GM19468 (cell line): Measurements from ENCODE around the gene PPP6R1.

ENCODE experiments used
- ATAC-seq: cut with Tn5 transposase; IDR thresholded peaks from one replicate; pipeline ENCODE4 v1.9.1; 2021; ENCODE audit warnings: mild to moderate bottlenecking, moderate library complexity, moderate number of reproducible peaks; ENCODE audit not compliant: unreplicated experiment; ENCODE audit errors: extremely low read depth

PPP6R1 gene

GRCh38 chr19:55258828-55259539, at the start of gene PPP6R1:
Gene PPP6R1 (minus strand): TSS chr19:55259017. CDS start chr19:55247103, 11,914 bp downstream.
- ATAC-seq = peak; percentile 55

GRCh38 chr19:55308281-55308680, 49.5 kb upstream of the PPP6R1 start:
- ATAC-seq = no peak

GRCh38 chr19:55306712-55307111, 47.9 kb upstream of the PPP6R1 start:
- no peak for ATAC-seq

GRCh38 chr19:55305983-55306562, 47.3 kb upstream of the PPP6R1 start:
- ATAC-seq = no peak

- ATAC-seq = no peak
Observed at GRCh38 chr19:55305491-55305890, 46.7 kb upstream of the PPP6R1 start.

GRCh38 chr19:55304980-55305379, 46.2 kb upstream of the PPP6R1 start:
- ATAC-seq = no peak

GRCh38 chr19:55304279-55304978, 45.6 kb upstream of the PPP6R1 start:
- no peak for ATAC-seq

- no peak for ATAC-seq
Observed at GRCh38 chr19:55303477-55303876, 44.7 kb upstream of the PPP6R1 start.

- ATAC-seq = no peak
Observed at GRCh38 chr19:55302318-55302703, 43.5 kb upstream of the PPP6R1 start.

- ATAC-seq = no peak
Observed at GRCh38 chr19:55301459-55302317, 42.9 kb upstream of the PPP6R1 start.

GRCh38 chr19:55300886-55301458, 42.2 kb upstream of the PPP6R1 start:
- ATAC-seq = no peak

GRCh38 chr19:55299991-55300390, 41.2 kb upstream of the PPP6R1 start:
- ATAC-seq = no peak

GRCh38 chr19:55297267-55297666, 38.5 kb upstream of the PPP6R1 start:
- ATAC-seq = no peak

- no peak for ATAC-seq
Observed at GRCh38 chr19:55289117-55289796, 30.4 kb upstream of the PPP6R1 start.

GRCh38 chr19:55287361-55288079, 28.7 kb upstream of the PPP6R1 start:
- no peak for ATAC-seq

- no peak for ATAC-seq
Observed at GRCh38 chr19:55285229-55285890, 26.5 kb upstream of the PPP6R1 start.

GRCh38 chr19:55284405-55285058, 25.7 kb upstream of the PPP6R1 start:
- ATAC-seq = no peak
